Left cardiac atrium (tissue), 4 donors: Measurements from ENCODE around the gene SPANXN5. TPM values are rescaled to one million over a fixed set of nuclear protein-coding genes. Genes with fewer than 3 reads are reported as not detected.
"Not testable (repeated sequence)": the region's sequence is repeated elsewhere in the genome, so short reads cannot be mapped to it uniquely, and the experiment has no call there.

Source experiments
- ATAC-seq, 2 donors: fragments of 200-7000 bp; cut with Tn5 transposase; one replicate each; pipeline ENCODE4 v1.9.1; 2020; ENCODE audit warnings: mild to moderate bottlenecking in 2 of 2, moderate library complexity in 2 of 2
- DNase-seq: peaks from one replicate; pipeline ENCODE4 v3.0.0-alpha.2; 2020
- intact Hi-C, 2 donors: fragments of 100-400 bp; cut with DNase I; formaldehyde crosslinking; loops; one replicate each; pipeline versions ENCODE4 v1.14.1 to v1.15.1; 2022 to 2023
- long read RNA-seq: library from polyadenylated mRNA; unstranded; transcript quantifications from one replicate; pipeline ENCODE4 v2.0.0, GENCODE V29; 2021
- total RNA-seq, 2 donors: library from RNA; stranded (reverse); fragmentation: NEBNext Ultra II Directional; extraction: Animal tissue kit (Norgen Biotek cat#: 25700); gene quantifications; one replicate each; pipeline ENCODE4 v1.2.1, GENCODE V29; 2021
- donor health status: DM: no; HTN: yes; CAD: no.
- donor health status: DM: no; HTN: yes; CAD: no; lungs with severe emphysema.
- donor health status: DM: yes; HTN: yes; CAD: no.
- donor health status: Dilated cardiomyopathy.

Gene SPANXN5
- not detected for total RNA-seq
- long read RNA-seq: 0 reads

GRCh38 chrX:52797327-52797726 lies at the start of gene SPANXN5:
SPANXN5 (minus strand) TSS chrX:52797427; CDS start chrX:52797348, 79 bp downstream.
- intact Hi-C loops, ATAC-seq, DNase-seq: not testable (repeated sequence)

- ATAC-seq, DNase-seq, intact Hi-C loops: not testable (repeated sequence)
These were observed 46.4 kb upstream of the SPANXN5 start for GRCh38 chrX:52843619-52844018.

- intact Hi-C loops: no loop called here
- DNase-seq (no peak), ATAC-seq (no peak)
These were observed 41.9 kb upstream of the SPANXN5 start for GRCh38 chrX:52839137-52839536.

- ATAC-seq (no peak), DNase-seq (no peak)
- intact Hi-C loops: no loop called here
These were observed 33.3 kb upstream of the SPANXN5 start for GRCh38 chrX:52830551-52830950.

- intact Hi-C loops: no loop called here
- ATAC-seq: no peak
- no peak for DNase-seq
These were observed 27.4 kb upstream of the SPANXN5 start for GRCh38 chrX:52824608-52825007.

GRCh38 chrX:52821079-52821760 lies 24.0 kb upstream of the SPANXN5 start:
- DNase-seq: no peak
- ATAC-seq: no peak
- intact Hi-C loops: no loop called here

GRCh38 chrX:52819788-52820187 lies 22.6 kb upstream of the SPANXN5 start:
- ATAC-seq (no peak), DNase-seq (no peak)
- intact Hi-C loops: no loop called here

GRCh38 chrX:52811065-52811625 lies 13.9 kb upstream of the SPANXN5 start, which contains the start of gene XAGE5:
XAGE5 (plus strand) TSS chrX:52811287; CDS start chrX:52812567, 1,280 bp downstream.
- DNase-seq (no peak), ATAC-seq (no peak)
- intact Hi-C loops: no loop called here

- intact Hi-C loops, DNase-seq, ATAC-seq: not testable (repeated sequence)
These were observed 7.6 kb upstream of the SPANXN5 start for GRCh38 chrX:52804876-52805275.

- intact Hi-C loops, DNase-seq, ATAC-seq: not testable (repeated sequence)
These were observed 23.7 kb downstream of the SPANXN5 start for GRCh38 chrX:52773504-52773903.

- DNase-seq, intact Hi-C loops, ATAC-seq: not testable (repeated sequence)
These were observed 31.2 kb downstream of the SPANXN5 start for GRCh38 chrX:52765983-52766382.

GRCh38 chrX:52750952-52751351 lies 46.3 kb downstream of the SPANXN5 start, which contains the start of gene SSX2B:
SSX2B (plus strand) TSS chrX:52751252; CDS start chrX:52752681, 1,429 bp downstream.
- ATAC-seq, intact Hi-C loops, DNase-seq: not testable (repeated sequence)

Other genes starting within 250 kb of the SPANXN5 start
- not detected for gene SSX7, start 142.5 kb downstream of the SPANXN5 start, total RNA-seq
- not detected for gene SSX2, start 90.2 kb downstream of the SPANXN5 start, total RNA-seq
- not detected for gene SSX2B, start 46.2 kb downstream of the SPANXN5 start, total RNA-seq
- gene XAGE5, start 13.9 kb upstream of the SPANXN5 start, total RNA-seq: not detected
- not detected for gene XAGE3, start 70.7 kb upstream of the SPANXN5 start, total RNA-seq
- gene FAM156B, start 99.9 kb upstream of the SPANXN5 start, total RNA-seq: 10 to 100 TPM; 12.1 to 12.6 TPM
- gene FAM156A, start 161.1 kb upstream of the SPANXN5 start, total RNA-seq: 10 to 100 TPM in 1 of 2 donors, 1 to 10 TPM in 1; 9.9 to 14.2 TPM